Heart right ventricle (tissue), 16 donors: Measurements from ENCODE around the gene PGBD5. TPM values are rescaled to one million over a fixed set of nuclear protein-coding genes. Genes with fewer than 3 reads are reported as not detected.
A peak's percentile ranks its signal among the peaks of the same experiment; 100 is the strongest.

ENCODE experiments used
- ATAC-seq, 8 donors: fragments of 200-7000 bp; cut with Tn5 transposase; one replicate each; pipeline ENCODE4 v1.9.1; 2020; ENCODE audit warnings: mild to moderate bottlenecking in 8 of 8, moderate library complexity in 8 of 8, moderate number of reproducible peaks in 1 of 8
- DNase-seq, 2 donors: peaks; one replicate each; pipeline ENCODE4 v3.0.0-alpha.2; 2020
- H3K27ac ChIP-seq, 10 donors: fragments of 200-600 bp; sonication (generic) in 2 of 10; one replicate each; pipeline versions ENCODE4 v1.5.0 to v1.8.0; 2020 to 2022; ENCODE audit warnings: mild to moderate bottlenecking in 3 of 10
- H3K27me3 ChIP-seq, 7 donors: fragments of 200-600 bp; one replicate each; pipeline ENCODE4 v1.8.0; 2021 to 2022; ENCODE audit warnings: mild to moderate bottlenecking in 2 of 7
- H3K36me3 ChIP-seq, 9 donors: fragments of 200-600 bp; sonication (generic) in 1 of 9; one replicate each; pipeline versions ENCODE4 v1.5.0 to v1.8.0; 2020 to 2022; ENCODE audit warnings: mild to moderate bottlenecking in 2 of 9
- H3K4me1 ChIP-seq, 9 donors: fragments of 200-600 bp; sonication (generic) in 1 of 9; one replicate each; pipeline versions ENCODE4 v1.5.0 to v1.8.0; 2020 to 2022; ENCODE audit warnings: mild to moderate bottlenecking in 4 of 9
- H3K4me3 ChIP-seq, 10 donors: fragments of 200-600 bp; sonication (generic) in 2 of 10; one replicate each; pipeline versions ENCODE4 v1.5.0 to v1.8.0; 2020 to 2022; ENCODE audit warnings: mild to moderate bottlenecking in 7 of 10, moderate library complexity in 2 of 10
- H3K9me3 ChIP-seq, 11 donors: fragments of 200-600 bp in 10 of 11; sonication (generic) in 2 of 11; one replicate each; pipeline versions ENCODE4 v1.5.0 to v1.8.0; 2013 to 2022; ENCODE audit warnings: mild to moderate bottlenecking in 2 of 11, control low read depth in 1 of 11, moderate library complexity in 1 of 11
- CTCF ChIP-seq, 9 donors: fragments of 200-600 bp; sonication (generic) in 2 of 9; IDR thresholded peaks; one replicate each; pipeline versions ENCODE4 v1.5.0 to v1.8.0; 2021 to 2022; ENCODE audit warnings: antibody characterized with exemption in 9 of 9, mild to moderate bottlenecking in 5 of 9, moderate library complexity in 1 of 9
- WGBS, 2 donors: extraction: QIAGEN DNeasy Blood & Tissue Kit; methylation state at CpG; one replicate each; pipeline ENCODE4 v1.1.7; 2013; ENCODE audit warnings: inconsistent platforms in 1 of 2; 5-methylcytosine and 5-hydroxymethylcytosine counted together
- intact Hi-C, 10 donors: fragments of 100-400 bp; cut with DNase I; formaldehyde crosslinking; loops; one replicate each; pipeline versions ENCODE4 v1.11.1 to v1.14.2; 2022
- polyA plus RNA-seq, 2 donors: library from polyadenylated mRNA; stranded (reverse); fragments of 200-250 nt; gene quantifications; one replicate each; pipeline ENCODE4 v1.2.3, GENCODE V29; 2013
- total RNA-seq, 10 donors: library from RNA; stranded (reverse); fragmentation: NEBNext Ultra II Directional in 3 of 10; extraction: Animal tissue kit (Norgen Biotek cat#: 25700) in 3 of 10; gene quantifications; one replicate each; pipeline versions ENCODE4 v1.2.1 to v1.2.4, GENCODE V29; 2021 to 2023
- donor health status: Arrhythmogenic right ventricular cardiomyopathy.
- donor health status: ischemic (EF 13 %, LVEDD 7.1; RV severe dilation, severe dysfunction).
- donor health status: healthy with polysubstance abuse.
- donor health status: DM: no; HTN: yes; CAD: no.
- donor health status: DM: no; HTN: no; CAD: no.
- donor health status: ischemic (EF 25% LVEDD 6.9; RV normal size, moderate dysfunction).
- donor health status: ischemic (EF 25% LVEDD 5.7; RV mildly dilated, moderate dysfunction).
- donor health status: healthy.
- donor health status: DM: yes; HTN: yes; CAD: no.
- donor health status: Ischemic cardiomyopathy.
- donor health status: ischemic (EF 35%, LVEDD 5.7; RV mildly dilated, moderate dysfunction).
- donor health status: nonischemic (EF 11% LVEDD 7.7; RV severe dilation, severe dysfunction).
- donor health status: DM: yes; HTN: yes; CAD: no.
- donor health status: PGD.
- donor health status: ischemic (EF 29% LVEDD 5.4; RV normal size, mild dysfunction).
- donor health status: nonischemic (EF 23%, LVEDD 6.1; RV moderate dilation, normal function).

PGBD5 gene
- total and polyA plus RNA-seq, 12 donors, result 0.52 to 11.4 (median 7.9) TPM

- 83 to 85% methylated on average over 20 of the region's 20 CpGs for WGBS, 2 donors
- no peaks in the 10 kb centered on the region for H3K9me3 ChIP-seq
- no peak for DNase-seq
- H3K4me3 ChIP-seq, result no peak overlapping the region
- no peaks in the 10 kb centered on the region for H3K36me3 ChIP-seq
- H3K27me3 ChIP-seq, result no peaks in the 10 kb centered on the region
- peak in 1 of 8 donors; percentile 5 for ATAC-seq
- intact Hi-C loops, result no loop called here
- no peak for TF ChIP-seq CTCF (IDR thresholded peaks at IDR 0.05)
- H3K27ac ChIP-seq, result no peak overlapping the region
- peaks cover 0 to 10% (median 3%) of the 10 kb centered on the region in 9 donors for H3K4me1 ChIP-seq
These were observed 92.3 kb downstream of the PGBD5 start for GRCh38 chr1:230333590-230334446.

- Histone ChIP-seq H3K9me3 (no peaks in the 10 kb centered on the region), H3K36me3 (no peaks in the 10 kb centered on the region), H3K4me1 (peaks cover 0 to 10% (median 3%) of the 10 kb centered on the region in 9 donors), H3K27ac (no peak overlapping the region), H3K27me3 (no peaks in the 10 kb centered on the region), H3K4me3 (peak overlapping the region in 3 of 10 donors; percentile 3 to 14 (median 3))
- no peak for TF ChIP-seq CTCF (IDR thresholded peaks at IDR 0.05)
- WGBS, 2 donors, result 86 to 87% methylated on average over 29 of the region's 29 CpGs
- no peak for DNase-seq
- peak in 3 of 8 donors; percentile 19 to 57 (median 48) for ATAC-seq
- intact Hi-C loops, result no loop called here
These were observed 93.5 kb downstream of the PGBD5 start for GRCh38 chr1:230332575-230333066.

DNA sequence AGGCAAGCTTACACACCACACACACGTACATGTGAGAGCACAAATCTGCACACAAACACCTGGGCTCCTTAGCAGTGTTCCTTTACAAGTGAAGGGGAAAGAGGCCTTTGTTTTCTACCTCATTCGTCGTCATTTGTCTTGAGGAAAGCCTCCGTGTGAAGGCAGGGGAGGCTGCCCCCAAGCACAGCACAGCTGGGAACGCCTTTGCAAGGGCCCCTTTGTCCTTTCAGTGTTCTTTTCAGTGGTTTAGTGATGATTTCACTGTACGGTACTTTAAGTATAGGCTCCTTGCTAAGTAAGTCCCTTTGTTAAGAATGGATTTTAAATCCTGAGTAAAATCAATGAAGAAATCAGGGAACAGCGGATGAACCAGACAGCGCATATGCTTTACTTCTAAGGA, 94.1 kb downstream of the PGBD5 start:
- Histone ChIP-seq H3K9me3 (no peaks in the 10 kb centered on the region), H3K27me3 (no peaks in the 10 kb centered on the region), H3K4me1 (peaks cover 0 to 15% (median 5%) of the 10 kb centered on the region in 9 donors), H3K36me3 (no peaks in the 10 kb centered on the region), H3K4me3 (no peak overlapping the region), H3K27ac (no peak overlapping the region)
- ATAC-seq (no peak), DNase-seq (no peak)
- TF ChIP-seq CTCF (IDR thresholded peaks at IDR 0.05), result no peak
- intact Hi-C loops, result no loop called here
- 84 to 85% methylated on average over 8 of the region's 8 CpGs for WGBS, 2 donors

DNA sequence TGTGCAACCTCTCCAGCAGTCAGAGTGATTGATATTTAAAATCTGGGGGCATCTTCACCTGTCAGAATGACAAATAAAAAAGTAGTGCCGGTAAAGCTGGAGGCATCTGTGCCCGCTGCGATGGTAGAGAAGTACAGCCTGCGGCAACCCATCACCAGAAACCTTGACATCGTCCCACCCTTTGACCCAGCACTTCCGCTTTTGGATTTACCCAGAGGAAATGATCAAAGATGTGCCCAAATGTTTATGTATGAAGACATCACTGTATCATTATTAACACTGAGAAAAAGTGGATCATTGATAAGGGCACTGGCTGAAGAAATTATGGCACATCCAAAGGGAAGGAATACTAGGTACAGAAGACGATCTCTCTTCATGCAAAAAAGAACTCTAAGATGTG, 96.0 kb downstream of the PGBD5 start:
- H3K4me3 ChIP-seq, result no peak overlapping the region
- no peak for ATAC-seq
- TF ChIP-seq CTCF (IDR thresholded peaks at IDR 0.05), result no peak
- WGBS, 2 donors, result 88% methylated on average over 7 of the region's 7 CpGs
- intact Hi-C loops, result no loop called here
- H3K27me3 ChIP-seq, result no peaks in the 10 kb centered on the region
- H3K27ac ChIP-seq, result no peak overlapping the region
- DNase-seq, result no peak
- H3K4me1 ChIP-seq, result peaks cover 0 to 19% (median 5%) of the 10 kb centered on the region in 9 donors
- no peaks in the 10 kb centered on the region for H3K36me3 ChIP-seq
- H3K9me3 ChIP-seq, result no peaks in the 10 kb centered on the region
